Left cardiac atrium (tissue), 4 donors: ENCODE results near the gene KLB. TPM values are rescaled to one million over a fixed set of nuclear protein-coding genes. Genes with fewer than 3 reads are reported as not detected.
"Not testable (repeated sequence)": the region's sequence is repeated elsewhere in the genome, so short reads cannot be mapped to it uniquely, and the experiment has no call there.

ENCODE experiments used
- ATAC-seq, 2 donors: fragments of 200-7000 bp; cut with Tn5 transposase; one replicate each; pipeline ENCODE4 v1.9.1; 2020; ENCODE audit warnings: mild to moderate bottlenecking in 2 of 2, moderate library complexity in 2 of 2
- DNase-seq: peaks from one replicate; pipeline ENCODE4 v3.0.0-alpha.2; 2020
- intact Hi-C, 2 donors: fragments of 100-400 bp; cut with DNase I; formaldehyde crosslinking; loops; one replicate each; pipeline versions ENCODE4 v1.14.1 to v1.15.1; 2022 to 2023
- long read RNA-seq: library from polyadenylated mRNA; unstranded; transcript quantifications from one replicate; pipeline ENCODE4 v2.0.0, GENCODE V29; 2021
- total RNA-seq, 2 donors: library from RNA; stranded (reverse); fragmentation: NEBNext Ultra II Directional; extraction: Animal tissue kit (Norgen Biotek cat#: 25700); gene quantifications; one replicate each; pipeline ENCODE4 v1.2.1, GENCODE V29; 2021
- donor health status: DM: no; HTN: yes; CAD: no.
- donor health status: DM: no; HTN: yes; CAD: no; lungs with severe emphysema.
- donor health status: DM: yes; HTN: yes; CAD: no.
- donor health status: Dilated cardiomyopathy.

The KLB gene
- 1 to 10 TPM; 1.7 to 5.0 TPM for total RNA-seq
- long read RNA-seq, full-length matches to known transcripts, result 3 of 6 reads
- long read RNA-seq, partial matches to known transcripts, result 2 of 6 reads
- long read RNA-seq, other reads (novel, unspliced or antisense), result 1 of 6 reads

GRCh38 chr4:39406763-39407583, at the start of gene KLB:
Gene KLB, plus strand, starts transcription at chr4:39406930. Its CDS starts 20 bp downstream, at chr4:39406950.
- no peak for ATAC-seq
- DNase-seq, result no peak
- intact Hi-C loops, result no loop called here

GRCh38 chr4:39357002-39357401, 49.7 kb upstream of the KLB start:
- ATAC-seq (no peak), DNase-seq (no peak)
- intact Hi-C loops, result no loop called here

DNA sequence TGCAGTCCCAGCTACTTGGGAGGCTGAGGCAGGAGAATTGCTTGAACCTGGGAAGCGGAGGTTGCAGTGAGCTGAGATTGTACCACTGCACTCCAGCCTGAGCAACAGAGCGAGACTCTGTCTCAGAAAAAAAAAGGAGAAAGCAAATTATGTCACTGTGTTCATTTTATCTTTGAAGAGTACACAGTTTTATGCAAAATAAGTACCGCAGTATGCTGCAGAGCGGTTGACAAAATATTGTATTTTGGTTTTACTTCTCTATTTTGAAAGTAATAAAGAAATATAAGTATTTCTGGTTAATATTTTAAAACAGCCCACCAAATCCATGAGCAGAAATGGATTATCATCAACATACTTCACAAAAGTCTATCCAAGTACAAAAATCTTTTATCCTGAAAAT, 46.1 kb upstream of the KLB start:
- DNase-seq, ATAC-seq, intact Hi-C loops: not testable (repeated sequence)

GRCh38 chr4:39362827-39363226, 43.9 kb upstream of the KLB start:
- intact Hi-C loops, result no loop called here
- DNase-seq (no peak), ATAC-seq (no peak)

DNA sequence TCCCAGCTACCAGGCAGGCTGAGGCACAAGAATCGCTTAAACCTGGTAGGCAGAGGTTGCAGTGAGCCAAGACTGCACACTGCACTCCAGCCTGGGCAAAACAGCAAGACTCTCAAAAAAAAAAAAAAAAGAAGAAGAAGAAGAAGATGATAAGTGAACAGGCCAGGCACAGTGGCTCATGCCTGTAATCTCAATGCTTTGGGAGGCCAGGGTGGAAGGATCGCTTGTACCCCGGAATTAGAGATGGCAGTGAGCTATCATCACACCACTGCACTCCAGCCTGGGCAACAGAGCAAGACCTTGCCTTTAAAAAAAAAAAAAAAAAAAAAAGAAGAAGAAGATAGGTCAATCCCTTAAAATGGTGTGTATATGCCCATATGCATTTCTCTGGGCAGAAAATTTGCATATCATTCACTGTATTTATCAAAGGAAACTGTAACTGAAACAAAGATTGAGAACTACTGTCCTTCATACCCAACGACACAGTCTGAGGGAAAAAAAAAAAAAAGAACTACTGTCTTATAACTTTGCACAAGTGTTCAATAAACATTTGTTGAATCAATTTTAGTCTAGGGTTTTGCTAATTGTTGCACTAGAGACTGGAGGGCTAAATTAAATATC, 42.8 kb upstream of the KLB start:
- intact Hi-C loops, result no loop called here
- ATAC-seq (no peak), DNase-seq (no peak)

DNA sequence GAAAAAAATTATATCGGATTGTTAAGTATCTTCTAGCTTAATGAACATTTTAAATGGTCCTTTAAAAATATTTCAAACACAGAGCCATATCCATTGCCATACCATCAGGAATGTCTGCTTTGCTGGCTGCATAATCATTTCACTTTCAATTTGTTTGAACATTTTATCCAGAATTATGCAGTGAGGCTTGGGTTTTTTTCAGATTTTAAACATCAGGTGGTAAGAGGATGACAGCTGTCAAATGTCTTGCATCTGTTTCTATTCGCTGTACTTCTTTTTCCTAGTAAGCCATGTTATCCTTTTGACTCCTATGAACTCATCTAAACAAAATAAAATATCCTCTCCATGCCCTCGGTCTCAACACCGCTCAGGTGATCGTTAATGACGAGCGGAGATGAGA, 41.4 kb upstream of the KLB start:
- DNase-seq, result no peak
- intact Hi-C loops, result no loop called here
- no peak for ATAC-seq

DNA sequence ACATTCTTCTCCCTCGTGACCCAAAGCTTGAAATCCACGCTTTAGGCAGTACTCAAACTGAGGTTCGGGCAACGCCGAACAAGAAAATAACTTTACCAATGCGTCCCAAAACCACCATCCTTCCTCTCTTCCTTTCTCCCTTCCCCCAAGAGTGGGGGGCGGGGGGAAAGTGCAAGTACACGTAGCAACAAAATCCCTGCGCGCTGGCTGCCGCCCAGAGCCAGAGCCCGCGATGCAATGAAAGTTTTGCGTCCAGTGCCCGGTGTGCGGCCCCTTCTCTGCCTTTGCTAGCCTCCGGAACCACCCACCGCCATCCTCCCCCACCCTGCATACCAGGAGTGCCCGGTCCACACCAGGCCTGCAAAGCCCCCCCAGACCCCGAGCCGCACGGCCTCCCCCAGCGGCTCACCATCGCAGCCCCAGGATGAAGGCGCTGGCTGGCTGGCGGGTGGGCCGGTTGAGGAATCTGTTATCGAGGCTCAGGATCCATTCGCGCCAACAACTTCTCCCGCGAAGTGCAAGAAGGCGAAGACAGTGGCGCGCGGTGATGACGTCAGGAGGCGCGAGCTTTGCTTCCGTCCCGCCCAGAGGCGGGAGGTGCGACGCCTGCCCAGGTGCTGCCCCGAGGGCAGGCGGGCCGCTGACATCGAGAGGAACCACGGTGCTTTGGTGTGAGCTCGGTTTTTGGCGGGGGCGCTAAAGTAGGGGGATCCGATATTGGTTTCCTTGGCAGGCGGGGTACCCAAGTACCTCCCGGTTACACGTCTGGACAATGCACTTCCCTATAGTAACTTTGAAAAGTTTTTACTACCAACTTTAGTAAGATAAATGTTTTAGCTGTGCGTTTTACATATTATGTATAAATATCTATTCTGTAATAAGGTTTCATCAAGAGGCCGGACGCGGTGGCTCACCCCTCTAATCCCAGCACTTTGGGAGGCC, 40.6 kb upstream of the KLB start, which contains the start of gene RFC1:
Gene RFC1 (minus strand): TSS at position 533 of the 942 bp plus-strand sequence. CDS start 121 bp downstream, at position 412.
- peak; percentile 97 to 98 for ATAC-seq
- intact Hi-C loops, result no loop called here

GRCh38 chr4:39367166-39367565, 39.6 kb upstream of the KLB start:
- intact Hi-C loops, result no loop called here
- ATAC-seq, result no peak
- no peak for DNase-seq

More for the DNA sequence above, 40.6 kb upstream of the KLB start, which contains the start of gene RFC1:
- peak; percentile 95 for DNase-seq

DNA sequence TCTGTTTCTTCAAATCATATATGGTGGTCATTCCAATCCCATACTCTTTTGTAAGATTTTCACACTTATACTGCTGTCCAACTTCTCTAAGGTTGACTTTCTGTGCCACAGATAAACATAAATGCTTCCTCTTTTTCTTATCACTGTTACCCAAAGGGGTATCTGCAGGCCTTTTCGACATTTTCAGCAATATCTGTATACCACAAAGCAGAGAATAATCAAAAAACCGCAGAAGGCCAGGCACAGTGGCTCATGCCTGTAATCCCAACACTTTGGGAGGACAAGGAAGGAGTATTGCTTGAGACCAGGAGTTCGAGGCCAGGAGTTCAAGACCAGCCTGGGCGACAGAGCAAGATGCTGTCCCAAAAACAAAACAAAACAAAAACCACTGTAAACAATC, 37.4 kb upstream of the KLB start:
- DNase-seq (no peak), ATAC-seq (no peak)
- intact Hi-C loops, result no loop called here

DNA sequence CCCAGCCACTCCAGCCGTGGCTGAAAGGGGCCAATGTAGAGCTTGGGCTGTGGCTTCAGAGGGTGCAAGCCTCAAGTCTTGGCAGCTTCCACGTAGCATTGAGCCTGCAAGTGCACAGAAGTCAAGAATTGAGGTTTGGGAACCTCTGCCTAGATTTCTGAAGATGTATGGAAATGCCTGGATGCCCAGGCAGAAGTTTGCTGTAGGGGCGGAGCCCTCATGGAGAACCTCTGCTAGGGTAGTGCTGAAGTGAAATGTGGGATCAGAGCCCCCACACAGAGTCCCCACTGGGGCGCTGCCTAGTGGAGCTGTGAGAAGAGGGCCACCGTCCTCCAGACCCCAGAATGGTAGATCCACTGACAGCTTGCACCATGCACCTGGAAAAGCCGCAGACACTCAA, 35.5 kb upstream of the KLB start:
- ATAC-seq, DNase-seq, intact Hi-C loops: not testable (repeated sequence)

DNA sequence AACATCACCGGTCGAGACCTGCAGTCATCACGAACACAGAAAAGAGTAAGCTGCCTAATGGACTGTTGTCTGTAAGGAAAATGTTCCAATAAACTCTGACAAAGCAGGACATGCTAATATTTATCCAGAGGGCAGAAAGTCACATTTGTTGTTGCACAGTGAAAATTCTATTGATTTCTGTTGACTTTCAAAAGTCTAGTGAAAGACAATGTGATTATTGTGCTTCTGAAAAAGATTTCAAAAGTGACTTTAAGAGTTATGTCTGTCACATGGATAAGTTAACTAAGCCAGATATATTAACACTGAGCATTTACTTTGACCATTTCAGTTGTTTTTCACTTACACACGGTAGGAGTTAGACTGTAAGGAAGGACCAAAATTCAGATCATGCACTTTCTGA, 31.3 kb upstream of the KLB start:
- ATAC-seq (no peak), DNase-seq (no peak)
- intact Hi-C loops, result no loop called here

- intact Hi-C loops, result no loop called here
- ATAC-seq (no peak), DNase-seq (no peak)
Observed at GRCh38 chr4:39383690-39384089, 23.0 kb upstream of the KLB start.

DNA sequence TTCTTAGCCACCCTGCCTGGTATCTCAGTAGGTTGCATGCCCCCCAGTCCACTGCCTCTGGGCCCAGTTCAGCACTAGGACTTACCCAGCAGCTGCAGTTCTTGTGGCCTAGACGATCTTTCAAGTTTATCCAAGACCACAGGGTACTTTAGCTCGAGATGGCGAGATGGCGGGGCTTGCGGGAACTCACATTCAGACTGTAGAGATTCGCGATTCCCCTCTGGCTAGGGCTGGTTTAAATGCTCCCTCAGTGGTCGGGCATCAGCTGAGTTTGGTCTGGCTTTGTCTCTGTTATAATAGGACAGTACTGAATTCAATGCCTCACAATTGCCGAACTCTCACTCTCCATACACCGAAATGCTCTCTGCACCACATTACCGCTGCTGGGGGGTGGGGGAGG, 22.2 kb upstream of the KLB start:
- intact Hi-C loops, result no loop called here
- no peak for DNase-seq
- ATAC-seq, result no peak

DNA sequence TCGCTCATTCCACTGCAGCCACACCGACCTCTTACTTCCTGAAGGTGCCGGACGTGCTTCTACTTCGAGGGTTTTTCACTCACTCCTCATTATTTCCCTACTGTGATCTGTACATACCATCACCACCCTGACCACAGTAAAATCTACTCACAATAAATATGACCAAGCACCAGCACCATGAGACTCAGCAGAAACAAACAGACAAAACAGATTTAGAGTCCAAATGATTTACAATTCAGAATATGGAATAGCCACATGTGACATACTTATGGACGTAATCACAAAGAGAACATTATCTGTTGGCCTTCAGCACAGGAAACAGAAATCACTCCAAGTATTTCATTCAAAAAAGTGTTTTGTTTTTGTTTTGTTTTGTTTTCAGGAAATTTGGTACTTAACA, 16.1 kb upstream of the KLB start:
- intact Hi-C loops, result no loop called here
- ATAC-seq, result no peak
- DNase-seq, result no peak

GRCh38 chr4:39394706-39395105, 12.0 kb upstream of the KLB start:
- no peak for DNase-seq
- intact Hi-C loops, result no loop called here
- no peak for ATAC-seq

- ATAC-seq, intact Hi-C loops, DNase-seq: not testable (repeated sequence)
Observed at GRCh38 chr4:39401640-39402039, 5.1 kb upstream of the KLB start.

DNA sequence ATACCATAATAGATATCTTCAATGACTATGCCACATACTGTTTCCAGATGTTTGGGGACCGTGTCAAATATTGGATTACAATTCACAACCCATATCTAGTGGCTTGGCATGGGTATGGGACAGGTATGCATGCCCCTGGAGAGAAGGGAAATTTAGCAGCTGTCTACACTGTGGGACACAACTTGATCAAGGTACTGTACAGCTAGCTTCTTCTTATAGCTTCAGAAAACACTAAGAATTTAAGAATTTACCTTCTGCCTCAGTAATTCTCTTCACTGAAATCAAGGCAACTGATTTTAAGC, 805 bp downstream of the KLB start:
- DNase-seq (no peak), ATAC-seq (no peak)
- intact Hi-C loops, result no loop called here

DNA sequence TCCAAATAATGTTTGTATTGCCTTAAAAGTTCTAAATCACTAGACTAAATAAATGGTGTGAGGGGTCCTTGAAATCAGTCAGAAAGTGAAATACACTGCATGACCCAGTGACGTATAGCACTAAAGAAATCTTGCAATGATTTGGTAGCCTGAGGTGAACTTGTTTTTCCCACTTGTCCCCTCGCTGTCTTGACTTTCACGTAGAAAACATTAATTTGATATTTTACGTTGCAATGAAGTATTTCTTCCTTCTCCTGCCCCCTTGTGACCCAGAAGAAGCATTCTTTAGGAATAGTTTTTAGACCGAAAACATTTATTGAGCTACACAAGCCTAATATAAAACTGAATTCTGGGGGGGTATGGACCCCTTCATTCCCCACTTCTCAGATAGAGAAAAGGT, 3.7 kb downstream of the KLB start:
- peak in 1 of 2 donors; percentile 44 for ATAC-seq
- intact Hi-C loops, result no loop called here
- DNase-seq, result no peak

DNA sequence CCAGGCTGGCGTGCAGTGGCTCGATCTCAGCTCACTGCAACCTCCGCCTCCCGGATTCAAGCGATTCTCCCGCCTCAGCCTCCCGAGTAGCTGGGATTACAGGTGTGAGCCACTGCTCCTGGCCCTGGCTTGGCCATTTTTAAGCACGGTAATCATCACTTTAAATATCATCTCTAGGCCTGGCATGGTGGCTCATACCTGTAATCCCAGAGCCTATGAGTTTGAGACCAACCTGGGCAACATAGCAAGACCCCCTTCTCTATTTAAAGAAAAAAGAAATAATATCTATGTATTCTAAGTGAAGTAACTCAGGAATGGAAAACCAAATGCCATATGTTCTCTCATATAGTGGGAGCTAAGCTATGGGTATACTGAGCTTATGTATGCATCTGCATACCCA, 4.8 kb downstream of the KLB start:
- intact Hi-C loops, ATAC-seq, DNase-seq: not testable (repeated sequence)
